Suprapubic skin (tissue), 4 donors: ENCODE results near the gene CFAP77. TPM values are rescaled to one million over a fixed set of nuclear protein-coding genes. Genes with fewer than 3 reads are reported as not detected.

ENCODE experiments used
- DNase-seq, 2 donors: peaks; one replicate each; pipeline ENCODE4 v3.0.0-alpha.2; 2019; ENCODE audit warnings: low spot score in 2 of 2
- H3K27ac ChIP-seq: fragments of 200-600 bp; sonication (generic); one replicate; pipeline ENCODE4 v1.5.1; 2019
- H3K27me3 ChIP-seq: fragments of 200-600 bp; sonication (generic); one replicate; pipeline ENCODE4 v1.5.1; 2019
- H3K36me3 ChIP-seq: fragments of 200-600 bp; sonication (generic); one replicate; pipeline ENCODE4 v1.5.1; 2019
- H3K4me1 ChIP-seq: fragments of 200-600 bp; sonication (generic); one replicate; pipeline ENCODE4 v1.5.1; 2019
- H3K4me3 ChIP-seq: fragments of 200-600 bp; sonication (generic); one replicate; pipeline ENCODE4 v1.5.1; 2019; ENCODE audit warnings: mild to moderate bottlenecking
- H3K9me3 ChIP-seq: fragments of 200-600 bp; sonication (generic); one replicate; pipeline ENCODE4 v1.5.1; 2019
- CTCF ChIP-seq, 2 donors: fragments of 200-600 bp in 1 of 2; fragments of 450-650 bp in 1 of 2; sonication (generic) in 1 of 2; IDR thresholded peaks; one replicate each; pipeline ENCODE4 v1.5.1; 2016 to 2019; ENCODE audit warnings: antibody characterized with exemption in 2 of 2, mild to moderate bottlenecking in 1 of 2, moderate library complexity in 1 of 2
- EP300 ChIP-seq: sonication (generic); formaldehyde crosslinking; IDR thresholded peaks from one replicate; pipeline ENCODE4 v1.6.1; 2017; ENCODE audit warnings: antibody characterized with exemption
- POLR2A ChIP-seq, 2 donors: fragments of 450-650 bp; IDR thresholded peaks; one replicate each; pipeline ENCODE4 v1.6.1; 2017; ENCODE audit warnings: antibody characterized with exemption in 2 of 2, mild to moderate bottlenecking in 2 of 2, moderate library complexity in 2 of 2
- POLR2AphosphoS5 ChIP-seq, 3 donors: sonication (generic); formaldehyde crosslinking; IDR thresholded peaks; one replicate each; pipeline ENCODE4 v1.6.1; 2017; ENCODE audit warnings: antibody characterized with exemption in 3 of 3
- WGBS: methylation state at CpG from one replicate; pipeline ENCODE4 v1.1.5; 2018; 5-methylcytosine and 5-hydroxymethylcytosine counted together
- total RNA-seq, 4 donors: library from RNA; depleted of rRNA; stranded (reverse); fragments of >200 nt; gene quantifications; one replicate each; pipeline ENCODE4 v1.1.0, GENCODE V29; 2016

CFAP77 gene
- total RNA-seq, 4 donors from 2014 or later: 1.0 TPM; not detected in 3

GRCh38 chr9:132513416-132513815, 103.4 kb downstream of the CFAP77 start:
- Histone ChIP-seq H3K4me1 (no peaks in the 10 kb centered on the region), H3K4me3 (no peak overlapping the region), H3K9me3 (no peaks in the 10 kb centered on the region), H3K36me3 (no peaks in the 10 kb centered on the region), H3K27ac (no peak overlapping the region), H3K27me3 (peaks cover 61% of the 10 kb centered on the region)
- no peak for DNase-seq
- no peak for TF ChIP-seq CTCF (IDR thresholded peaks at IDR 0.05)
- TF ChIP-seq POLR2AphosphoS5 (IDR thresholded peaks at IDR 0.05): no peak
- TF ChIP-seq EP300: no peak
- TF ChIP-seq POLR2A (IDR thresholded peaks at IDR 0.05): no peak
- 72% methylated on average over 15 of the region's 15 CpGs for WGBS

GRCh38 chr9:132514011-132514744, 104.2 kb downstream of the CFAP77 start:
- H3K27ac ChIP-seq: no peak overlapping the region
- H3K36me3 ChIP-seq: no peaks in the 10 kb centered on the region
- H3K9me3 ChIP-seq: no peaks in the 10 kb centered on the region
- H3K27me3 ChIP-seq: peaks cover 62% of the 10 kb centered on the region
- TF ChIP-seq CTCF (IDR thresholded peaks at IDR 0.05): no peak
- TF ChIP-seq EP300: no peak
- no peak for TF ChIP-seq POLR2A (IDR thresholded peaks at IDR 0.05)
- H3K4me3 ChIP-seq: no peak overlapping the region
- WGBS: 50% methylated on average over 18 of the region's 22 CpGs
- H3K4me1 ChIP-seq: no peaks in the 10 kb centered on the region
- no peak for DNase-seq

GRCh38 chr9:132514821-132515220, 104.8 kb downstream of the CFAP77 start:
- H3K27ac ChIP-seq: no peak overlapping the region
- no peak overlapping the region for H3K4me3 ChIP-seq
- H3K4me1 ChIP-seq: no peaks in the 10 kb centered on the region
- TF ChIP-seq CTCF (IDR thresholded peaks at IDR 0.05) (no peak), POLR2A (IDR thresholded peaks at IDR 0.05) (no peak), EP300 (no peak)
- no peaks in the 10 kb centered on the region for H3K9me3 ChIP-seq
- H3K27me3 ChIP-seq: peaks cover 56% of the 10 kb centered on the region
- no peak for DNase-seq
- 49% methylated on average over 5 of the region's 8 CpGs for WGBS
- H3K36me3 ChIP-seq: no peaks in the 10 kb centered on the region

GRCh38 chr9:132516301-132516700, 106.3 kb downstream of the CFAP77 start:
- H3K36me3 ChIP-seq: no peaks in the 10 kb centered on the region
- no peak for TF ChIP-seq EP300
- no peak for TF ChIP-seq POLR2A (IDR thresholded peaks at IDR 0.05)
- TF ChIP-seq POLR2AphosphoS5 (IDR thresholded peaks at IDR 0.05): no peak
- TF ChIP-seq CTCF (IDR thresholded peaks at IDR 0.05): no peak
- 86% methylated on average over 6 of the region's 6 CpGs for WGBS

GRCh38 chr9:132516911-132517310, 106.9 kb downstream of the CFAP77 start:
- Histone ChIP-seq H3K27ac (no peak overlapping the region), H3K4me3 (no peak overlapping the region), H3K27me3 (peaks cover 43% of the 10 kb centered on the region), H3K36me3 (no peaks in the 10 kb centered on the region), H3K9me3 (no peaks in the 10 kb centered on the region), H3K4me1 (no peaks in the 10 kb centered on the region)
- DNase-seq: no peak
- WGBS: 38% methylated on average over 18 of the region's 18 CpGs
- no peak for TF ChIP-seq CTCF (IDR thresholded peaks at IDR 0.05)
- TF ChIP-seq POLR2A (IDR thresholded peaks at IDR 0.05): no peak
- TF ChIP-seq POLR2AphosphoS5 (IDR thresholded peaks at IDR 0.05): no peak
- TF ChIP-seq EP300: no peak

More at GRCh38 chr9:132516301-132516700, 106.3 kb downstream of the CFAP77 start:
- Histone ChIP-seq H3K9me3 (no peaks in the 10 kb centered on the region), H3K27me3 (peaks cover 49% of the 10 kb centered on the region), H3K4me3 (no peak overlapping the region), H3K27ac (no peak overlapping the region), H3K4me1 (no peaks in the 10 kb centered on the region)
- DNase-seq: no peak
